T-helper 22 cell (primary cell): ENCODE measurements around the gene CSAD.
"Not testable (repeated sequence)": the region's sequence is repeated elsewhere in the genome, so short reads cannot be mapped to it uniquely, and the experiment has no call there.

Experiments
- DNase-seq: peaks from one replicate; pipeline ENCODE4 v3.0.0-alpha.2; 2020; ENCODE audit warnings: low read depth

CSAD gene

DNA sequence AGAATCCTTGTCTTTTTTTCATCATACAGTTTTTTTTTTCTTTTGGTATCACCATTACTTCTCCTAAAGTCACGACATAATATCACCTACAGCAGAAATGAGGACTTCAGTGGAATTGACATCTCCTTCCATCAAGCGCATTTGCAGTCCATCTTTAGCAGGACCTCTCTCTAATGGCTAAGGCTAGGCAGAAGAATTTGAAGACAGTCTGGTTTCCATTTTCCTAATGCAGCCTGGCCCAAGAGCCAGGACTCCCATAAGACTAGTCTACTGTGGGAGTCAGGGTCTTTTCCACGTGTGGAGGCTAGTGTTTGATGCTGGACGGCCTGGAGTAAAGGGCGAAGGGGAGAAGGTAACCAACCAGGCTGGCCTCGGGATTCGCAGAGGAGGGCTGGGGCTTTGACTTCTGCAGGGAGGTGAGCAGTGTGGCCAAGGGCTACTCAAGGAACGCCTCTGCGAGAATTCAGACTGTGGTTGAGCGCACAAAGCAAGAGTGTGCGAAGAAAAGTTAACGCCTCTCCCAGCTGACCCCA, 972 bp downstream of the CSAD start:
- DNase-seq: no peak

DNA sequence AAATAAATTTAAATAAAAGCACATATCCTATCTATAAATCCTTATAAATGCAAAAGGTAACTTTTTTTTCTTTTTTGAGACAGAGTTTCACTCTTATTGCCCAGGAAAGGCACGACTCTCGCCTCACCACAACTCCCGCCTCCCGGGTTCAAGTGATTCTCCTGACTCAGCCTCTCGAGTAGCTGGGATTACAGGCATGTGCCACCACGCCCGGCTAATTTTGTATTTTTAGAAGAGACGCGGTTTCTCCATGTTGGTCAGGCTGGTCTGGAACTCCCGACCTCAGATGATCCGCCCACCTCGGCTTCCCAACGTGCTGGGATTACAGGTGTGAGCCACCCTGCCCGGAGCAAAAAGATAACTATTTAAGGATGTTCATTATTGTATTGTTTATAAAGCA, 1.9 kb downstream of the CSAD start:
- not testable (repeated sequence) for DNase-seq

DNA sequence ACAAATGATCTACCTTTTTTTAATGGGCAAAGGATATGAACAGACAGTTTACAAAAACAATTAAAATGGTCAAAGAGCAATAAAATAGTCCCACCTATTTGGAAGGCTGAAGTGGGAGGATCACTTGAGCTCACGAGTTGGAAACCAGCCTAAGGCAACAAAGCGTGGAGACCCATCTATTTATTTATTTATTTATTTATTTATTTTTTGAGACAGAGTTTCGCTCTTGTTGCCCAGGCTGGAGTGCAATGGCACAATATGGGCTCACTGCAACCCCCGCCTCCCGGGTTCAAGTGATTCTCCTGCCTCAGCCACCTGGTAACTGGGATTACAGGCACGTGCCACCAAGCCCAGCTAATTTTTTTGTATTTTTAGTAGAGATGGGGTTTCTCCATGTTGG, 3.3 kb downstream of the CSAD start:
- not testable (repeated sequence) for DNase-seq

DNA sequence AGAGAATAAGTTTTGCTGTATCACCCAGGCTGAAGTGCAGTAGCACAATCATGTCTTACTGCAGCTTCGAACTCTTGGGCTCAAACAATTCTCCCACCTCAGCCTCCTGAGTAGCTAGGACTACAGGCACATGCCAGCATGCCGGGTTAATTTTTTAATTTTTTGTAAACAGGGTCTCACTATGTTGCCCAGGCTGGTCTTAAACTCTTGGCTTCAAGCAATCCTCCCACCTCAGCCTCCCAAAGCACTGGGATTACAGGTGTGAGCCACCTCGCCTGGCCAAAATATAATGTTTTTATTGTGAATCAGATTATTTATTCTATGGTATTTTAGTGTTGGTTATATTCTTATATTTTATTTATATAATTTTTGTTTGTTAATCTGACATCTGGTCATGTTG, 4.0 kb downstream of the CSAD start:
- DNase-seq: no peak

DNA sequence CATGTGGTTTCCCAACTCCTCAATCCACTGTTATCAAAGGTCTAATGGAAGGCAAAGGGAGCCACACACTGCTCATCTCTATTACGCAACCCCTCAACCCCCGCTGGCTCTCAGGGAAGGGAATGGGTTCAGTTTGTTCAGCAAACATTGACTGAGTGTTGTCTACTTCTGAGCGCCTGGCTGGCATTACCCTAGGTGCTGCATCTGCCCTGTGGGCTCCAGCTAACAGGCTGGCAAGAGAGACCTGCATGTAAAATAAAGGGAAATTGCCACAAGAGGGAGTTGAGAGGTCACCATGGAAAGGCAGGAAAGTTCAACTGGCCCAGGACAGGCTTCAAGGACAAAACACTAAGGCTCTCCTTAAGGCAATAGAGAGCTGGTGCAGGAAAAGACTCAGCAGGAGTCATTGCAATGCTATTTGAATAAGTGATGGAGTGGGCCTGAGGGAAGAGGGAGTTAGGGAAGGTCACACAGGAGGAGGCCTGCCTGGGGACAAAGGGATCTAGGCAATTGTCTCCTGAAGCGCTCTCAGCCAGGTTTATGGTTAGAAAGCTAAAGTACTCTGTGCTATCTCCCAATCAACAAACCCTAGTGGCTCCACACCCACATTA, 5.7 kb downstream of the CSAD start:
- no peak for DNase-seq

DNA sequence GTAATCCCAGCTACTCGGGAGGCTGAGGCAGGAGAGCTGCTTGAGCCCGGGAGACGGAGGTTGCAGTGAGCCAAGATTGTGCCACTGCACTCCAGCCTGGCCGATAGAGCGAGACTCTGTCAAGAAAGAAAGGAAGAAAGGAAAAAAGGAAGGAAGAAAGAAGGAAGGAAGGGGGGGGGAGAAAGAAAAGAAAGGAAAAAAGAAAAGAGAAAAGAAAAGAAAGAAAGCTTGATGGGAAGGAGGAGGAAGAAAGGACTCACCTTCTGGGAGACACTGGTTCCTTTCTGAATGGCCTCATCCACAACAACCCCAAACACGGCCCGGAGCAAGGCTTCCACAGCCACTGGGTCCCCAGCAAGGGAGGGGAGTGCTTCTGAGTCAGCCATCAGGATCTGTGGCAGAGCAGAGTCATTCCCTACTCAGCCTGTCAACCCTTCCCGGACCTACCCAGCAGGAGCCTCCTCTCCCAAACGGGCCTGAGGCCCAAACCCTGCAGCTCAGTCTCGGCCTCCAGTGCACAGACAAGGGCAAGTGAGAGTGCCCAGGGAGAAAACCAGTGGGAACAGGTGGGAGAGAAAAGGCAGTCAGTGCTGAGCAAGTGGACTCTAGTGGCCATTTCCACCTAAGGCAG, 7.5 kb downstream of the CSAD start:
- DNase-seq: no peak

DNA sequence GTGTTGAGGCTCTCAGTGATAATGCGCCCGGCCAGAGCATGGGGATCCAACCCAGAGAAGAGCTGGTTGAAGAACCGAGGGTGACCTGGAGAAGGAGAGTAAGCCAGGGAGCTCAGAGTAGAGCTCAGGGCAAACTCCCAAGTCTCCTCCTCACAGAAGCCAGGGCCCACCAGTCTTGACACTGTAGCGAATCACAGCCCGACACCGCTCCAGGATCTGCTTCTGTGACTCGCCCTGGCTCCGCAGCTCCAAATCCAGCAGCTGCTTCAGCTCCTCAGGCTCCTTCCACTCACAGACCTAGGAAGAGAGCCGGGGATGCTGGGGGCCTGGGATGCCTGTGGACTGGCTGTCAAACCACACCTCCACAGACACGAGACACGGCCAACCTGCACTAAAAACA, 8.4 kb downstream of the CSAD start:
- no peak for DNase-seq

DNA sequence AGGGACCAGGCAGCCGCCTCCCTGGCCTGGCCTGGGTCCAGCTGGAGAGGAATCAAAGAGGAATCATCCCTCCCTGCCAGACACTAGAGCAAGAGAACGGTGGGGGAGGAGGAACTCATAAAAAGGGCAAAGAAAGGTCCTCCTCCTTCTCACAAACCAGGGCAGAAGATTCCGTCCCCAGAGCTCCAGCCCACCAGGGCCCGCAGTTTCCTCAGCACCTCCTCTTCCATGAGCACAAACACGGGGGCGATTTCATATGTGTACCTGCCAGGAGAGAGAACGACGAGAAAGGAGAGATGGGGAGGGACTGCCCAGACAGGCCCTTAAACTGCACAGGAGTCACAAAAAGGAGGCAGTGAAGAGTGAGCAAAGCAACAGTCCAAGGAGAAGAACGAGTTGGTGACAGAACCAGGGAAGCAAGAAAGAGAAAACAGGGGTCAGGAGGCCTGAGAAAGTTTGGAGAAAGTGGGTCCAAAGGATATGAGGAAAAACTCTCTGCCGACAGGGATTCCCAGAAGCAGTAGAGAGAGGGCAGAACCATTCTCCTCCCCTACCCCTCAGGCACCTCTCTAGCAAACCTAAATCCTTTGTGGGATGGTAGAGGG, 8.9 kb downstream of the CSAD start:
- no peak for DNase-seq

DNA sequence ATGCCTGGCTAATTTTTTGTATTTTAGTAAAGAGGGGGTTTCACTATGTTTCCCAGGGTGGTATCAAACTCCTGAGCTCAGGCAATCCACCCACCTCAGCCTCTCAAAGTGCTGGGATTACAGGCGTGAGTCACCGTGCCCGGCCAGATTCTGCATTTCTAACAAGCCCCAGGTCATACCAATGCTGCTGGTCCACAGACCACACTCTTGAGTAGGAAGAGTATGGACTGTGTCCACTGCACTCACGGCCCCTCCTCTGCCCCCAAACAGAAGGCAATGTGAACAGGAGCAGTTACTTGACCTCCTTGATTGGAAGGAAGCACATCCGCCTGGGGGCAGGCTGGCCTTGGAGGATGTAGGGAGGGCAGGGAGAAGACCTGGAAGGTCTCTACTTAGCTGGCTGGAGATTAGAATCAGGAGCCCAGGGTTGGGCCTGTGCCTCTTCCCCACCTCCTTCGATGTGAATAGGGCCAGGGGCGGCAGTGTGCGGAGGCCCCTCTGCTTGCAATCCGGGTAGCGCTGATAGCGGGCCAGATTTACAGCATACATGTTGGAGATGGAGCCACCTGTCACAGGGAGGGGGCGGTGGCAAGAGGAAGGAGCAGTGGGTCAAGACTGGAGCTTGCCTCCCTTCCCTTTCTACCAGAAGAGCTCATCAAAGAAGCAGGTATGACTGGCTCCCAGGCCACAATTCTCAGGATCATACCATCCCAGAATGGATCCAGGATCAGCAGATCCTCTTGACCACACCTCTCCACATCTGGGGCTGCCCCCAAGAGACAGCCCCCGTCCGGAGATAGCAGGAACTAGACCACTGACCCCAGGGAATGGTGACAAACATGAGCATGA, 9.6 kb downstream of the CSAD start:
- DNase-seq: no peak

DNA sequence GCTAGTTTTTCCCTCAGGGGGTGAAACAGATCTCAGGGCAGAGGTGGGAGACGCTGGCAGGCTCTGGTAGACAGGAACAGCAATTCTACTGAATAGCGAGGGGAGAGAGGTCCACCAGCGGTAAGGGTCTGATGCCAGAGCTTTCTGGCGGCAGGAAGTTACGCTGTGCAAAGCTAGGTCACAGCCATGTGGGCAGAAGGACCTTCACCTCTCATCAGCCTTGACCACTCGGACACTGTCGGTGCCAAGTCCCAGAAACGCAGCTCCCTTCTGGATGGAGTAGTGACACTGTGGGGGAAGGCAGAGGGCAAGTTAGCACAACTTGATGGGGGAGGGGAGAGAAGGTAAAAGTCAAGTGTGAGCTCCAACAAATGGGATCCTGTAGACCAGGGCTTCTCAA, 10.5 kb downstream of the CSAD start:
- no peak for DNase-seq

DNA sequence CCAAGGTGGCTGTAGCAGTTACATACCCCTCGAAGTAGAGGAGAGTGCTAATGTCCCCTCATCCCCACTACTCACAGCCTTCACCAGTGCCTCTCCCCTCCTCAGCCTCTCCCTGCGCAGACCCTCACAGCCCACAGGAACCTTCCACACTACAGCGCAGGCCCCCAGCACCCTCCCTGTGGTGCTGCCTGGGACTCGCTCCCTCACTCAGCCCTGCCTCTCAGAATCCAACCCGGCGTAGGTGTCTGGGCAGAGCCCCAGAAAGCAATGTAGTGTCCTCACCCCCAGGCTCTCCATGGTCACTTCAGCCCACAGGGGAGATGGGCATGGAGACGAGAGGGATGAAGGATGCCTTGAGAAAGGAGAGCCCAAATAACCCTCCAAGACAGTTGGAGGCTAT, 11.1 kb downstream of the CSAD start:
- no peak for DNase-seq

DNA sequence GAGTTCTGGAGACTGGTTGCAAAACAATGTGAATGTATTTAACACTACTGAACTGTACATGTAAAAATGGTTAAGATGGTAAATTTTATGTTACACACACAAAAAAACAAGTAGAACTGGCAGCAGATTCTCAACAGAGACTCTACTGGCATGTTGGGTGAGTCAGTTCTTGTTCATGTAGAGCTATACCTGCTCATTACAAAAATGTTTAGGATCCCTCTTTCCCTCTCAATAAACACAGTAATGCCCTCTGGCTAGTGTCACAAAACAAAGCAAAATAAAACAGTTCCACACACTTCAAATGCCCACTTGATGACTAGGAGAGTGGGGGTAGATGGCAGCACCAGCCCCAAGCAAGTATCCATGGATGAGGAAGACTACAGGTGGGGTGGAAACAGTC, 13.9 kb downstream of the CSAD start:
- no peak for DNase-seq

DNA sequence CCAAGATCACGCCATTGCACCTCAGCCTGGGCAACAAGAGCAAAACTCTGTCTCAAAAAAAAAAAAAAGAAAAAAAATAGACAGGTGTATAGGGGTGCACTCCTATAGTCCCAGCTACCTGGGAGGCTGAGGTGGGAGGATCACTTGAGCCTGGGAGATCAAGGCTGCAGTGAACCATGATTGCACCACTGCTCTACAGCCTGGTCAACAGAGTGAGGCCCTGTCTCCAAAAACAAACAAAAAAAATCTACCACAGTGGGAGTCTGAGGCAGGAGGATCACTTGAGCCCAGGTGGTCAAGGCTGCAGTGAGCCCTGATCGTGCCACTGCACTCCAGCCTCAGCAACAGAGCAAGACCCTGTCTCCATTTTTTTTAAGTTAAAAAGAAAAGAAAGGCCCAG, 17.7 kb downstream of the CSAD start:
- not testable (repeated sequence) for DNase-seq

DNA sequence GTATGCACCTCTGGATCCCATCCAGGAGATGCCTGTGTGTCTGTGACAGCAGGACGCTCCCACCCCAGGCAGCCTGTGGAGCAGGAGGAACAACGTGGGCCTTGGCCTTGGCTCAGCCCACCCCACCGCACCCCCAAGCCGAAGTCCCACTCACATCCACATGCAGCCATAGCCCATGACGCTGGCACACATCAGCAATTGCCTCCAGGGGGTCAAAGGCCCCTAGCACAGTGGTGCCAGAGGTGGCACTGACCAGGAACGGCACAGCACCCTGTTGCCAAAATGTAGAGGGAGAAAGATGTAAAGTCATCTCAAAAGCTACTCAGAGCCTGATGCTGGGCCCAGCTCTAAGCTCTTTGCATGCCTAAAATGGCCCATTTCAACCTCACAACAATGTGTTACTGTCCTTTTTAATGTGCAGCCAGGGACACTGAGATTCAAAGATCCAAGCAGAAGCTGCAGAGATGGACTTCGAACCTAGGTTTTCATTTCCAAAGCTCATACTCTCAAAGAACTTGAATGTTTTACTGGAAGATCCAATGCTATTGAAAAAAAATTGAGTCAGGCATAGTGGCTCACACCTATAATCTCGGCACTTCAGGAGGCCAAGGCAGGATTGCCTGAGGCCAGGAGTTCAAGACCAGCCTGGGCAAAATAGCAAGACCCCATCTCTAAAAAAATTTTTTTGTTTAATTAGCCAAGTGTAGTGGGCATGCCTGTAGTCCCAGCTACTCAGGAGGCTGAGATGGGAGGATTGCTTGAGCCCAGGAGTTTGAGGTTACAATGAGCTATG, 19.4 kb downstream of the CSAD start:
- DNase-seq: no peak

DNA sequence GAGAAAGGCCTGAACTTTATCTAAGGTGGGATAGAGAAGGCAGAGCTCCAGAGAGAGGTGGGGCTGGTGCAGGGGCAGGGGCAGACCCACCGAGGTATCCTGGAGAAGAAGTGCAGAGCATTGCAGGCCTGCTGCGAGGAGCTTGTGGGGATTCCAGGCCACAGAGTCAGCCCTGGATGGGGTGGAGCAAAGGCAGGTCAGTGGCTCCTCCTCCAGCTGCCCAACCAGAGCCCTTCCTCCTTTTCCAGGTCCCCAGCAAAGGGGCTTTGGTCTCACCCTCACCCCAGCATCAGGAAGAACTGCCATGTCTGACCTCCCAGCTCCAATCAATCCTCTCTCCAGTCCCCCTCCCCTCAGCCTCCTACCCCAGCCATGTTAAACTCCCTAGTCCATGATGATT, 20.1 kb downstream of the CSAD start:
- no peak for DNase-seq

DNA sequence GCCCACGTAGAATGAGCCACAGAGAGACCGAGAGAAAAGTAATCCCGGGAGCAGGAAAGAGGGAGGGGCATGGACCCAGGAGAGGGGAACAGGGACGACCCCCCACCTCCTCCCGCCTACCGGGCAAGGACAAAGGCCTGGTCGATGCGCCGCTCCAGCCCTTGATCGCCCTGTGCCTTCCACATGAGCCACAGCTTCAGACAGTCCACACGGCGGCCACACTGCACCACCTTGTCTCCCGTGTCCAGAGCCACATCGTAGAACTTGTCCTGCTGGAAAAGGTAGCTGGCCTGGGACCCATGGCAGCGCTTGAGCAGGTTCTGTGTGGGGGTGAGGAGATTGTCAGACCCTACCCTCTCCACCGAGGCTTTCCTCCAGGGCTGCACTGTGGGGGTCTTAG, 20.7 kb downstream of the CSAD start:
- DNase-seq: no peak

DNA sequence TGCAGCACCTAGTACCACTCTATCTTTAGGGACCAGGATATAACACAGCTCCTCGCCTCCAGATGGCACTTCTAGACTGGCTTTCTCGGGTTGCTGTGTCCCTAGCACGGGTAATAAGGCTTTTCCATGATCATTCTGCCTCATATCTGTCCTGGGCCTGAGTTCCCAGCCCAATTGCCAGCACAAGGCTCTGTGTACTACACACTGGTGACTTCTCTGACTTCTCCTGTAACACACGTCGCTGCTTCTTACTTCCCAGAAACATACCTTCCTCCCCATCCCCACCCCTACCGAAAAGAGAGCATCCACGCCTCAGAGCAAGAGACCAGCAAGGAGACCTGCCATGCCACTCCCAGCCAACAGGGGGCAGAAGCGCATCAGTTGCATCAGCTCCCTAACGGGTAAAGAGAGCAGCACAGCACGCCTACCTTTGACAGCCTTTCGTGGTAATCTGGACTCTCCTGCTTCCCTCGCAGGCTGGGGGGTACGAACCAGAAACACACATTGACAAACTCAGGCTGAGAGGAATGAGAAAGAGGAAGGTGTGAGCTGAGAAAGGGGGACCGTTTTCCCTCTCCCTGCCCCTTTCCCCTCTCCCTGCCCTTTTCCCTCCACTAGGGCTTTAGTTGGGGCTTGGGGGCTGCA, 21.4 kb downstream of the CSAD start:
- DNase-seq: peak; percentile 64

DNA sequence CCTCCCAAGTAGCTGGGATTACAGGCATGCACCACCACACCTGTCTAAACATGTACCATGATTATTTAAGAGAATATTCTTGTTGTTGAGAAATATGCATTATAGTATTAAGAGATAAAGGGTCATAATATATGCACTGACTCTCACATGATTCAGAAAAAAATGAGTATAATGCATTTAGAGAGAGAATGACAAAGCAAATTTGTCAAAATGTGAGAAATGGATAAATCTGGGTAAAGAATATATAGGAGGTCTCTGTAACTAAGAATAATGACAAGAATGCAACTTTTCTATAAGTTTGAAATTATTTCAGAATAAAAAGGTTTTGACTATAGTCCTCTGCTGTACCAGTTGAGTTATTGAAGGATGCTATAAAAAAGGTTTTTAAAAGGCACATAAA, 28.3 kb downstream of the CSAD start:
- no peak for DNase-seq

DNA sequence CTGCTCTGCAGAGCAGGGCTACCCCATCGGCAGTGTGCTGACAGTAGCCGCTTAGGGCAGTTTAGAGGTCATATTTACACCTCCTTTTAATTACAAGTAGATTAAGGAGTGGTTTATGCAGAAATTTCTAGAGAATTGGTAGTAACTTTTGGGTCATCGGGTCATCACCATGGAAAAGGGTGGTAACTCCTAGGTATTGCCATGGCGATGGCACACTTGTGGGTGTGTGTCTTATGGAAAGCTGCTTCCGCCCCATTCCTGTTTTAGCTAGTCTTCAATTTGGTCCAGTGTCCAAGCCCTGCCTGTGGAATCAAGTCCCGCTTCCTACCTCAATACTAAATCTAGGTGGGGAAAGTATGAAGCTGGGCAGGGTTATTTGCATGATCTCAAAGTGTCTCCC, 29.7 kb downstream of the CSAD start:
- DNase-seq: no peak

DNA sequence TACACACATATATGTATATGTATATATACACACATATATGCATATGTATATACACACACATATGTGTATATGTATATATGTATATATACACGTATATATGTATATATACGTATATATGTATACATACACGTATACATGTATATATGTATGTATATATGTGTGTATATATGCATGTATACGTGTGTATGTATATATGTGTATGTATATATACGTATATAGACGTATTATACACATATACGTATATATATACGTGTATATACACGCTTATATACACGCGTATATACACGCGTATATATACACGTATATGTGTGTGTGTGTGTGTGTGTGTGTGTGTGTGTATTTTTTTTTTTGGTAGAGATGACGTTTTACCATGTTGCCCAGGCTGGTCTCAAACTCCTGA, 33.1 kb downstream of the CSAD start:
- no peak for DNase-seq

DNA sequence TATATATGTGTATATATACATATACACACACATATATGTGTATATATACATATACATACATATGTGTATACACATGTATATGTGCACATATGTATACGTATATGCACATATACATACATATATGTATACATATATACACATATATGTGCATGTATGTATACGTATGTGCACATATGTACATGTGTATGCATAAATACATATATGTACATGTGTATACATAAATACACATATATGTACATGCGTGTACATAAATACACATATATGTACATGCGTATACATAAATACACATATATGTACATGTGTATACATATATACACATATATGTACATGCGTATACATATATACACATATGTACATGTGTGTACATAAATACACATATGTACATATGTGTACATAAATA, 33.5 kb downstream of the CSAD start:
- no peak for DNase-seq
